ENCODE data around the gene CFLAR.

CFLAR gene

DNA sequence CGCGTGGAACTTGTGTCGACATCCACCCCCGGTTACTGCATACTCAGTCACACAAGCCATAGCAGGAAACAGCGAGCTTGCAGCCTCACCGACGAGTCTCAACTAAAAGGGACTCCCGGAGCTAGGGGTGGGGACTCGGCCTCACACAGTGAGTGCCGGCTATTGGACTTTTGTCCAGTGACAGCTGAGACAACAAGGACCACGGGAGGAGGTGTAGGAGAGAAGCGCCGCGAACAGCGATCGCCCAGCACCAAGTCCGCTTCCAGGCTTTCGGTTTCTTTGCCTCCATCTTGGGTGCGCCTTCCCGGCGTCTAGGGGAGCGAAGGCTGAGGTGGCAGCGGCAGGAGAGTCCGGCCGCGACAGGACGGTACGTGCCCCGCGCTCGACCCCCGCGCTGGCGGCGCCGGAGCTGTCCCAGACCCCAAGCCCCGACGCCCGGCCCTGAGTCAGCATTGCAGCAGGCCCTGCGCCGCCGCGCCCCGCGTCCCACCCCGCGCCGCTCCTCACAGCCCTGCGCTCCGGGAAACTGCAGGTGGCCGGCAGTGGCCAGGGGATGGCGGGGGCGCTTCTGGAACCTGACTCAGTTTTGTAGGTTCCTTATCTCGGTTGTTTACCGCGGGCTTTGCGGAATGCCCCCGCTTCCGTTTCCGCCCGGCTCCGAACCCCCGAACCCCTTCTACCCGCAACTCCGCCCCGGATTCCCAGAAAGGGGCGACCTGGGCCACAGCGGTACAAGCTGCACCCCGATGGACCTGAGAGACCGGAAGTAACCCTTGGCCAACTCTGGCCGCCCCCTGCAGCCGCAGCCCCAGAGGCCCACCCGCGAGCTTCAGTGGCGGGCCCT, at the start of gene CFLAR:
Gene CFLAR (plus strand): TSS at position 50 of the 844 bp plus-strand sequence. CDS start 13,702 bp downstream, outside the sequence.
- no peak for TF ChIP-seq CTCF (conservative IDR thresholded peaks at IDR 0.05; ENCODE audit: low read depth, low read length)
- peak within 1 kb of the TSS; percentile 82 for H3K4me3 ChIP-seq (ENCODE audit: low read depth, low read length)
- DNase-seq (ENCODE audit: low read depth), result peak; percentile 96

DNA sequence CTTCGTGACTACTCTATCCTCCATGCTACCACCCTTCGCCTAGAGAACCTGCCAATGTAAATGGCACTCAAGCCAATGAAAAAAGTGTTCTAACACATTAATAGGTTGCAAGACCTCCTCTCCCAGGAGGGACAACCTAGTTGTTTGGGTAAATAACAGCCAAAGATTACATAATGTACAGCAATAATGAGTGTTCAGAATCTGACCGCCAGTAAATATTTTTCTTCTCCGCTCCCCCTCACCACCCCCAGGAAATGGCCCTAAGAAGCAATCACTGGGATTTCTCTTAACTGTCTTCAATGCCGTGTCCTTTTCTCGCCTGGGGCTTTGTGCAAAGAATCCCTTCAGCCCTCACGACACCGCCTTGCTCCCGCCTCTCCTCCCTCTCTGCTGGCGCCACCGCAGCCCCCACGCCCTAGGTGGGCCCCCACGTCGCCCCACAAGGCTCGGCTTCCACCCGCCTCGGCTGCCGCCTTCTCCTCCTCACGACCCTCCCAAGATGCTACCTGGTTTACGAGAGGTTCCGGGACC, 45.0 kb upstream of the CFLAR start:
- peak overlapping the region; percentile 86 for H3K4me3 ChIP-seq (ENCODE audit: low read depth, low read length)
- TF ChIP-seq CTCF (conservative IDR thresholded peaks at IDR 0.05; ENCODE audit: low read depth, low read length), result no peak
- DNase-seq (ENCODE audit: low read depth), result no peak

- TF ChIP-seq CTCF (conservative IDR thresholded peaks at IDR 0.05; ENCODE audit: low read depth, low read length), result peak; percentile 52
- H3K4me3 ChIP-seq (ENCODE audit: low read depth, low read length), result peak within 1 kb of the TSS; percentile 86
- peak; percentile 97 for DNase-seq (ENCODE audit: low read depth)
Measured at GRCh38 chr2:201071479-201072200, 44.3 kb upstream of the CFLAR start, which contains the start of the genes HYCC2 and NDUFB3. Gene HYCC2, minus strand, starts transcription at chr2:201071671. Its CDS starts 47,662 bp downstream, at chr2:201024009. Gene NDUFB3, plus strand, starts transcription at chr2:201072001. Its CDS starts 6,882 bp downstream, at chr2:201078883.

DNA sequence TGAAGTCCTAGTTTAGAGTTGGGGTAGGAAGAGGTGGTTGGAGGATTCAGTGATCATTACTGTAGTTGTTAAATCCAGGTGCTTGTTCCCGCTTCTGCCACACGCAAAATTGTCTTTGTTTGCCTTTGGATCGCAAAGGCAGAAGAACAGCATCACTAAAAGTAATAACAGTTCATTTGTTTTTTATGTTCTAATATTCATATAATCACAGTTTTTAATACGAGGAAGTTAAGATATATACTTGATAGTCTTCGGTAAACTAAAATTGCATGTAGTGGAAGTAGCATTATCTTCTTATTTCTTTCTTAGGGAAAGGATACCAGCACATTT, 43.8 kb upstream of the CFLAR start:
- no peak for DNase-seq (ENCODE audit: low read depth)
- H3K4me3 ChIP-seq (ENCODE audit: low read depth, low read length), result peak overlapping the region; percentile 86
- no peak for TF ChIP-seq CTCF (conservative IDR thresholded peaks at IDR 0.05; ENCODE audit: low read depth, low read length)

DNA sequence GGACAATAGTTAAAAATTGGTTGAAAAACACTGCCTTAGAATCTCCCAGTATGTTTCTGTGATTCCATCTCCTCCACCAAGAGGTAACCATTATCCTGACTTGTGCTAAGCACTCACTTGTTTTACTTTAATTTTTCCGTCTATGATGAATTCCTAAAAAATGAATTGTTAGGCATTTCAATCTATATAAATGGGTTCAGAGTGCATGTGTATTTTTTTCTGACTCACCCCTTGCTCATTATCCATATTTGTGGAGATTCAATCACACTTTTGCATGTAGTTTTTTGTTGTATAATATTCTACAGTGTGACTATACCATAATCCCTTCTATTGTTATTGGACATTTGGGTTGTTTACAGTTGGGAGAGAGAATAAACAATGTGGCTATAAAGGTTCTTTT, 42.9 kb upstream of the CFLAR start:
- no peak for TF ChIP-seq CTCF (conservative IDR thresholded peaks at IDR 0.05; ENCODE audit: low read depth, low read length)
- no peak for DNase-seq (ENCODE audit: low read depth)
- H3K4me3 ChIP-seq (ENCODE audit: low read depth, low read length), result no peak overlapping the region

DNA sequence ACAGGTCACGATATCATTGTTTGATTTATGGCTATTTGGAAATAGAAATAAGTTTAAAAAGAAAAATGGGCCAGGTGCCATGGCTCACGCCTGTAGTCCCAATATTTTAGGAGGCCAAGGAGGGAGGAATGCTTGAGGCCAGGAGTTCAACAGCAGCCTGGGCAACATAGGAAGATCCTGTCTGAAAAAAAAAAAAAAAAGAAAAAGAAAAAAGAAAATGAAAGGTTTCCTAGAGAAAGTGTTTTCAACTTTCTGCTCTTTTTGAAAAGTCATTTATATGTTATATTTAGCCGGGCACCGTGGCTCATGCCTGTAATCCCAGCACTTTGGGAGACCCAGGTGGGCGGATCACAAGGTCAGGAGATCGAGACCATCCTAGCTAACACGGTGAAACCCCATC, 41.0 kb upstream of the CFLAR start:
- no peak for TF ChIP-seq CTCF (conservative IDR thresholded peaks at IDR 0.05; ENCODE audit: low read depth, low read length)
- H3K4me3 ChIP-seq (ENCODE audit: low read depth, low read length), result no peak overlapping the region
- DNase-seq (ENCODE audit: low read depth), result no peak

Measured in choroid plexus epithelial cell (primary cell).